ENCODE data around the gene GPR132. TPM values are rescaled to one million over a fixed set of nuclear protein-coding genes. Genes with fewer than 3 reads are reported as not detected.

GPR132 gene
- total and polyA plus RNA-seq, 8 donors: 0.61 to 10.4 (median 1.4) TPM

DNA sequence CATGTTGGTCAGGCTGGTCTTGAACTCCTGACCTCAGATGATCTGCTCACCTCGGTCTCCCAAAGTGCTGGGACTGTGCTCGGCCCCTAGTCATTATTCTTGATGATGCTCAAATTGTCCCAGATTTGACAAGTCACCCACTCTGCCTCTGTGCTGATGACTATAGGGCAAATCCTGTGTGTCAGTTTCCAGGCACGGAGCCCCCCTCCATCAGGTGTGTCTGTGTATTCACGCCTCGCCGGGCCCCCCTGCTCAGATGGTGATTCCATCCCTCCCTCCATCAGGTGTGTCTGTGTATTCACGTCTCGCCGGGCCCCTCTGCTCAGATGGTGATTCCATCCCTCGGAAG is 4.3 kb upstream of the GPR132 start:
- ATAC-seq (no peak), DNase-seq (no peak)
- no peaks in the 10 kb centered on the region for H3K36me3 ChIP-seq
- H3K27ac ChIP-seq: peak overlapping the region in 1 of 2 donors; percentile 82
- H3K4me3 ChIP-seq: no peak overlapping the region
- TF ChIP-seq, protein P1, sequence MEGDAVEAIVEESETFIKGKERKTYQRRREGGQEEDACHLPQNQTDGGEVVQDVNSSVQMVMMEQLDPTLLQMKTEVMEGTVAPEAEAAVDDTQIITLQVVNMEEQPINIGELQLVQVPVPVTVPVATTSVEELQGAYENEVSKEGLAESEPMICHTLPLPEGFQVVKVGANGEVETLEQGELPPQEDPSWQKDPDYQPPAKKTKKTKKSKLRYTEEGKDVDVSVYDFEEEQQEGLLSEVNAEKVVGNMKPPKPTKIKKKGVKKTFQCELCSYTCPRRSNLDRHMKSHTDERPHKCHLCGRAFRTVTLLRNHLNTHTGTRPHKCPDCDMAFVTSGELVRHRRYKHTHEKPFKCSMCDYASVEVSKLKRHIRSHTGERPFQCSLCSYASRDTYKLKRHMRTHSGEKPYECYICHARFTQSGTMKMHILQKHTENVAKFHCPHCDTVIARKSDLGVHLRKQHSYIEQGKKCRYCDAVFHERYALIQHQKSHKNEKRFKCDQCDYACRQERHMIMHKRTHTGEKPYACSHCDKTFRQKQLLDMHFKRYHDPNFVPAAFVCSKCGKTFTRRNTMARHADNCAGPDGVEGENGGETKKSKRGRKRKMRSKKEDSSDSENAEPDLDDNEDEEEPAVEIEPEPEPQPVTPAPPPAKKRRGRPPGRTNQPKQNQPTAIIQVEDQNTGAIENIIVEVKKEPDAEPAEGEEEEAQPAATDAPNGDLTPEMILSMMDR (IDR thresholded peaks at IDR 0.05): no peak
- no peaks in the 10 kb centered on the region for H3K9me3 ChIP-seq
- peaks cover 0 to 23% of the 10 kb centered on the region in 2 donors for H3K27me3 ChIP-seq
- intact Hi-C loops (cut with DNase I): no loop called here
- H3K4me1 ChIP-seq: peaks cover 0 to 62% of the 10 kb centered on the region in 2 donors

DNA sequence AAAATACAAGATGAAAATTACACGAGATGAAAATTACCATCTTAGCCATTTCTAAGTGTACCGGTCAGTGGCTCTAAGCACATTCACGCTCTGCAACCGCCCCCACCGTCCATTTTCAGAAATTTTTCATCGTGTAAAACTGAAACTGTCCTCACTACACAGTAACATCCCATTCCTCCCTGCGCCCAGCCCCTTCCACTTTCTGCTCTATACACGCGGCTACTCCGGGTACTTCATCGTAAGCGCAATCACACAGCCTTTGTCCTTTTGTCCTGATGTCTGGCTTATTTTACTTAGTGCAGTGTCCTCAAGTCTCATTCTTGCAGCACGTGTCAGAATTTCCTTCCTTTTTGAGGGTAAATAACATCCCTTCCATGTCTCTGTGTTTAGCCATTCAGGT is 3.6 kb upstream of the GPR132 start:
- DNase-seq (peak in 1 of 4 donors; percentile 10), ATAC-seq (no peak)
- Histone ChIP-seq H3K4me1 (peaks cover 0 to 68% of the 10 kb centered on the region in 2 donors), H3K9me3 (no peaks in the 10 kb centered on the region), H3K36me3 (no peaks in the 10 kb centered on the region), H3K4me3 (no peak overlapping the region), H3K27me3 (peaks cover 0 to 17% of the 10 kb centered on the region in 2 donors), H3K27ac (peak overlapping the region in 1 of 2 donors; percentile 82)
- TF ChIP-seq, protein P1 (IDR thresholded peaks at IDR 0.05): no peak
- intact Hi-C loops (cut with DNase I): no loop called here

DNA sequence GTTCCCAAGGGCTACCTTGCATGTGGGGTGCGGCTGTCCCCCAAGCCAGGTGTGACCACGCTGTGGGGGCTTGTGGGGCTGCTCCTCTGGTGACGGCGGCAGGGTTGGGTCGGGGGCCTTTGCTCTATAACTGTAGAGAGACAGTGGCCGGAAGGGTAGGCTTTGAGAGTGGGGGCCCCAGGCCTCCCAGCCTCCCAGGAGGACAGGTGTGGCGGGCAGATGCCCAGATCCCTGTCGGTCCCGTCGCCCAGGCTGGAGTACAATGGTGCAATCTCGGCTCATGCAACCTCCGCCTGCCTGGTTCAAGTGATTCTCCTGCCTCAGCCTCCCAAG is 2.7 kb upstream of the GPR132 start:
- DNase-seq: peak in 1 of 4 donors; percentile 64
- Histone ChIP-seq H3K4me3 (no peak overlapping the region), H3K9me3 (no peaks in the 10 kb centered on the region), H3K4me1 (peaks cover 0 to 77% of the 10 kb centered on the region in 2 donors), H3K27ac (peak overlapping the region in 1 of 2 donors; percentile 33), H3K36me3 (no peaks in the 10 kb centered on the region), H3K27me3 (peaks cover 0 to 8% of the 10 kb centered on the region in 2 donors)
- ATAC-seq: no peak
- intact Hi-C loops (cut with DNase I): no loop called here
- TF ChIP-seq, protein P1 (IDR thresholded peaks at IDR 0.05): no peak

- DNase-seq: peak in 1 of 4 donors; percentile 77
- Histone ChIP-seq H3K9me3 (no peaks in the 10 kb centered on the region), H3K4me1 (peaks cover 0 to 82% of the 10 kb centered on the region in 2 donors), H3K27ac (peak overlapping the region in 1 of 2 donors; percentile 95), H3K27me3 (peaks cover 0 to 2% of the 10 kb centered on the region in 2 donors), H3K4me3 (no peak overlapping the region), H3K36me3 (no peaks in the 10 kb centered on the region)
- ATAC-seq: no peak
- intact Hi-C loops (cut with DNase I): no loop called here
- TF ChIP-seq, protein P1 (IDR thresholded peaks at IDR 0.05): no peak
These were observed 2.1 kb upstream of the GPR132 start for GRCh38 chr14:105067140-105067968.

DNA sequence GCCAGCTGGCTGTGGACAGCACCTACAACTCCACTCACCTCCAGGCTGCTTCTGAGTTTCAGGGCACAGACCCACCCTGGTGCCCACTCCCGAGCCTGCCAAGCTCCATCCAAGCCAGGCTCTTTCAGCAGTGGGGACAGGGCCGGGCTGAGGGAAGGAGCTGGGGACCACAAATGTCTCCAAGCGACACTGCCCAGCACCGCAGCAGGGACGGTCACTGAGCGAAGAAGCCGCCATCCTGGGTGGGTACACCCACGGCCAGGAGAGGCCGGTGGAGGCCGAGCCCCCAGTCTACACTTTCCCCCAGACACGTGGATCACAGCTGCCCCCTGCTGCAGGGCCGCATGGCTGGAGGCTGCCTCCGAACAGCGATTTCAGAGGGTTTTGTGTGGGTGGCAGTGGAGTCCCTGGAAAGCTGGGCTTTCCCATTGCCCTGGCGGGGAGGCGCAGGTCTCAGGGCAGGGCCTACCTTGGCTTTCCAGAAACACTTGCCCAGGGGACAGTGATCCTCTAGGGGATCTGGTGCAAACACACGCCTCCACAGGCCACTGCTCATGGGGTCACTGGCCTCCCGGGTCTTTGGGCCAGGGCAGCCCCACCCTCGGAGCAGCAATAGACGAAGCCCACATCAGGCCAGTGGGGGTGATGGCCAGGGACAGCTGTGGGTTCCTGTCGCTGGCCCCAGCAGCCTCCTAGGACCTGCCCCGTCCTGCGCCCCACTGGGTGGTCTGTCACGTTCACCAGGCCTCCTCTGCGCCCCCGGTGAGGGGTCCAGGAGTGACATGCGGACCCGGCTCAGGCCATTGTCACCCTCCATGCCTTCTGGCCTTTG is 1.2 kb upstream of the GPR132 start:
- intact Hi-C loops (cut with DNase I): no loop called here
- no peak for ATAC-seq
- H3K27ac ChIP-seq: peak overlapping the region in 1 of 2 donors; percentile 95

More for the DNA sequence above, 1.2 kb upstream of the GPR132 start:
- peak in 1 of 4 donors; percentile 76 for DNase-seq
- no peaks in the 10 kb centered on the region for H3K36me3 ChIP-seq
- no peaks in the 10 kb centered on the region for H3K9me3 ChIP-seq
- TF ChIP-seq, protein P1 (IDR thresholded peaks at IDR 0.05): no peak
- H3K4me3 ChIP-seq: peak overlapping the region in 1 of 2 donors; percentile 53
- peaks cover under 1 to 91% of the 10 kb centered on the region in 2 donors for H3K4me1 ChIP-seq
- H3K27me3 ChIP-seq: peaks cover 0 to under 1% of the 10 kb centered on the region in 2 donors

Data from left lung (tissue), 10 donors.